Activated CD4-positive, alpha-beta T cell treated with anti-CD3 and anti-CD28 coated beads for 4 hours (primary cell): Measurements from ENCODE around the gene SGSM1.
"Not testable (repeated sequence)": the region's sequence is repeated elsewhere in the genome, so short reads cannot be mapped to it uniquely, and the experiment has no call there.

Experiments used
- DNase-seq, 2 donors: peaks; one replicate each; pipeline ENCODE4 v3.0.0-alpha.2; 2020

SGSM1 gene

GRCh38 chr22:24837517-24837916, 31.5 kb downstream of the SGSM1 start:
- not testable (repeated sequence) for DNase-seq

GRCh38 chr22:24841261-24841660, 35.2 kb downstream of the SGSM1 start:
- no peak for DNase-seq

GRCh38 chr22:24843048-24843447, 37.0 kb downstream of the SGSM1 start:
- DNase-seq, result no peak

- DNase-seq, result no peak
Observed at GRCh38 chr22:24845041-24845898, 39.3 kb downstream of the SGSM1 start.

GRCh38 chr22:24847490-24847889, 41.5 kb downstream of the SGSM1 start:
- DNase-seq, result no peak

GRCh38 chr22:24848559-24849168, 42.7 kb downstream of the SGSM1 start:
- DNase-seq, result no peak

- DNase-seq, result no peak
Observed at GRCh38 chr22:24855794-24856193, 49.8 kb downstream of the SGSM1 start.

- DNase-seq, result no peak
Observed at GRCh38 chr22:24857576-24857975, 51.6 kb downstream of the SGSM1 start.

- no peak for DNase-seq
Observed at GRCh38 chr22:24859587-24859986, 53.6 kb downstream of the SGSM1 start.

- DNase-seq, result no peak
Observed at GRCh38 chr22:24865508-24865907, 59.5 kb downstream of the SGSM1 start.

- DNase-seq, result no peak
Observed at GRCh38 chr22:24867323-24868022, 61.5 kb downstream of the SGSM1 start.

- no peak for DNase-seq
Observed at GRCh38 chr22:24868979-24869378, 63.0 kb downstream of the SGSM1 start.

- no peak for DNase-seq
Observed at GRCh38 chr22:24871611-24872205, 65.7 kb downstream of the SGSM1 start.

- DNase-seq, result no peak
Observed at GRCh38 chr22:24873226-24873625, 67.2 kb downstream of the SGSM1 start.

- no peak for DNase-seq
Observed at GRCh38 chr22:24875862-24876506, 70.0 kb downstream of the SGSM1 start.

- DNase-seq, result no peak
Observed at GRCh38 chr22:24876700-24877099, 70.7 kb downstream of the SGSM1 start.

GRCh38 chr22:24878969-24879368, 73.0 kb downstream of the SGSM1 start:
- no peak for DNase-seq

- DNase-seq, result no peak
Observed at GRCh38 chr22:24883432-24883831, 77.4 kb downstream of the SGSM1 start.

GRCh38 chr22:24887260-24887659, 81.2 kb downstream of the SGSM1 start:
- no peak for DNase-seq

GRCh38 chr22:24893341-24894070, 87.5 kb downstream of the SGSM1 start:
- no peak for DNase-seq

GRCh38 chr22:24894220-24894975, 88.4 kb downstream of the SGSM1 start:
- DNase-seq, result no peak
